K562 (cell line): ENCODE data around the gene PDE6B. TPM values are rescaled to one million over a fixed set of nuclear protein-coding genes. Genes with fewer than 3 reads are reported as not detected.

Experiments used
- ATAC-seq: fragments of 200-7000 bp; cut with Tn5 transposase; 3 replicates; pipeline ENCODE4 v1.9.1; 2020; ENCODE audit warnings: moderate library complexity
- BruUV-seq: library from RNA; stranded (reverse); fragments of 400-500 nt; replicated peaks from 2 replicates; lab custom pipeline; 2021; lab: Mats Ljungman, UMichigan
- CTCF ChIA-PET: fragments of 300-600 bp; formaldehyde crosslinking; extraction: SDS; loops from one replicate; lab custom pipeline; 2021; ENCODE audit warnings: low intra/inter-chr PET ratio; lab: Yijun Ruan, JAX
- POLR2A ChIA-PET: fragments of 300-600, 350-650 bp; sonication (Branson Sonifier 250); formaldehyde crosslinking; extraction: SDS; loops from one replicate; lab custom pipeline; 2021; ENCODE audit warnings: antibody characterized with exemption, inconsistent platforms; lab: Yijun Ruan, JAX
- DNase-seq, 4 experiments: peaks; one replicate each; pipeline versions ENCODE4 v3.0.0 to v3.0.0-alpha.2; 2011 to 2018; ENCODE audit warnings: low spot score in 3 of 4, mixed read lengths in 3 of 4; ENCODE audit errors: extremely low read depth in 1 of 4
- FAIRE-seq: peaks from 2 replicates; lab custom pipeline; 2011; peaks lifted over from hg19 to GRCh38; lab: Jason Lieb, UNC
- H2AFZ ChIP-seq: 2 replicates; pipeline ENCODE4 v1.6.0; 2011; ENCODE audit warnings: low read depth, low read length, control low read depth, inconsistent platforms
- H3K27ac ChIP-seq: fragments of 200-600 bp; 3 replicates; pipeline ENCODE4 v1.8.0; 2011; ENCODE audit warnings: low read depth, mild to moderate bottlenecking, control low read depth, inconsistent platforms, low read length, moderate library complexity, mixed read lengths; ENCODE audit errors: extremely low read depth
- H3K27me3 ChIP-seq, 2 experiments: fragments of 300-600 bp in 1 of 2; 2 replicates in 1 of 2; 3 replicates in 1 of 2; pipeline versions ENCODE4 v1.6.0 to v1.8.0; 2011; ENCODE audit warnings: inconsistent platforms in 2 of 2, low read length in 2 of 2, mild to moderate bottlenecking in 1 of 2, mixed read lengths in 1 of 2, moderate library complexity in 1 of 2; ENCODE audit not compliant: control insufficient read depth in 2 of 2, insufficient read depth in 2 of 2
- H3K36me3 ChIP-seq: fragments of 300-600 bp; 3 replicates; pipeline ENCODE4 v1.8.0; 2011; ENCODE audit warnings: mild to moderate bottlenecking, low read length, inconsistent platforms; ENCODE audit not compliant: control insufficient read depth, insufficient read depth
- H3K4me1 ChIP-seq, 2 experiments: fragments of 200-600 bp in 1 of 2; replicated peaks in 1 of 2; 2 replicates in 1 of 2; 3 replicates in 1 of 2; pipeline versions ENCODE4 v1.5.1 to v1.8.0; 2011; ENCODE audit warnings: inconsistent platforms in 2 of 2, low read length in 2 of 2, mild to moderate bottlenecking in 1 of 2, mixed read lengths in 1 of 2, moderate library complexity in 1 of 2; ENCODE audit not compliant: control insufficient read depth in 2 of 2, insufficient read depth in 2 of 2
- H3K4me2 ChIP-seq: 2 replicates; pipeline ENCODE4 v1.6.1; 2011; ENCODE audit warnings: low read length, control low read depth, inconsistent platforms, mixed read lengths; ENCODE audit not compliant: insufficient read depth
- H3K4me3 ChIP-seq: fragments of 200-600 bp; sonication (generic), shearing (Covaris generic); 2 replicates; pipeline ENCODE4 v1.5.1; 2016; ENCODE audit warnings: control low read depth, inconsistent platforms
- H3K79me2 ChIP-seq: fragments of 200-600 bp; 3 replicates; pipeline ENCODE4 v1.8.0; 2011; ENCODE audit warnings: low read length, inconsistent platforms; ENCODE audit not compliant: control insufficient read depth, insufficient read depth
- H3K9ac ChIP-seq, 2 experiments: 2 replicates each; pipeline versions ENCODE4 v1.6.0 to v1.6.1; 2011; ENCODE audit warnings: low read depth in 2 of 2, low read length in 2 of 2, control low read depth in 1 of 2, inconsistent platforms in 1 of 2, mild to moderate bottlenecking in 1 of 2, mixed read lengths in 1 of 2; ENCODE audit not compliant: insufficient read depth in 1 of 2
- H3K9me1 ChIP-seq: one replicate; pipeline ENCODE4 v1.6.0; 2011; ENCODE audit warnings: inconsistent platforms, mild to moderate bottlenecking, low read length, moderate library complexity; ENCODE audit not compliant: control insufficient read depth, insufficient read depth
- H3K9me3 ChIP-seq: replicated peaks from 2 replicates; pipeline ENCODE4 v1.5.1; 2011; ENCODE audit warnings: low read depth, low read length, inconsistent platforms; ENCODE audit not compliant: control insufficient read depth, insufficient read depth
- H4K20me1 ChIP-seq: replicated peaks from 2 replicates; pipeline ENCODE4 v1.6.1; 2011; ENCODE audit warnings: low read length, inconsistent platforms, mixed read lengths; ENCODE audit not compliant: control insufficient read depth, insufficient read depth
- ETS1 ChIP-seq: conservative IDR thresholded peaks from 2 replicates; pipeline ENCODE4 v1.6.1; 2011; ENCODE audit warnings: low read depth, mild to moderate bottlenecking, low read length; ENCODE audit not compliant: control insufficient read depth
- HNRNPH1 ChIP-seq: fragments of 200-400 bp; formaldehyde crosslinking; optimal IDR thresholded peaks from 2 replicates; pipeline ENCODE3; 2017; ENCODE audit warnings: low read depth, mild to moderate bottlenecking, low read length, moderate library complexity
- KAT2B ChIP-seq: IDR thresholded peaks from one replicate; pipeline ENCODE4 v1.6.1; 2012; ENCODE audit warnings: low read depth, mild to moderate bottlenecking, control low read depth, inconsistent platforms, low read length, moderate library complexity
- MCM5 ChIP-seq: fragments of 450-650 bp; IDR thresholded peaks from 2 replicates; pipeline ENCODE4 v1.6.1; 2016; ENCODE audit warnings: low read depth
- PRMT5 ChIP-seq: sonication (generic); formaldehyde crosslinking; IDR thresholded peaks from 2 replicates; pipeline ENCODE4 v1.5.0; 2020; ENCODE audit warnings: missing genetic modification reagents
- RFX7 ChIP-seq: fragments of 250-450 bp; sonication (Bioruptor Pico); IDR thresholded peaks from 2 replicates; pipeline ENCODE4 v1.5.1; 2021; ENCODE audit warnings: mild to moderate bottlenecking
- SMC3 ChIP-seq: conservative IDR thresholded peaks from 2 replicates; pipeline ENCODE4 v1.6.1; 2011; ENCODE audit warnings: low read depth, low read length, improper control_type of control experiment; ENCODE audit not compliant: insufficient read depth
- SRSF7 ChIP-seq: fragments of 200-400 bp; formaldehyde crosslinking; optimal IDR thresholded peaks from 2 replicates; pipeline ENCODE3; 2017; ENCODE audit warnings: mild to moderate bottlenecking, low read depth, low read length
- TFAM ChIP-seq: fragments of 250-450 bp; sonication (Bioruptor Pico); conservative IDR thresholded peaks from 2 replicates; pipeline ENCODE4 v1.5.0; 2021; ENCODE audit warnings: mild to moderate bottlenecking, moderate library complexity
- THRB ChIP-seq: fragments of 450-650 bp; formaldehyde crosslinking; conservative IDR thresholded peaks from 2 replicates; pipeline ENCODE4 v1.4.0; 2022; ENCODE audit warnings: mild to moderate bottlenecking, missing genetic modification characterization
- ZBTB8A ChIP-seq: fragments of 450-650 bp; IDR thresholded peaks from 2 replicates; pipeline ENCODE4 v1.6.1; 2018; ENCODE audit warnings: mild to moderate bottlenecking, moderate library complexity; ENCODE audit not compliant: partially characterized antibody
- WGBS: fragments of 100-300 bp; shearing (Covaris generic); methylation state at CpG from one replicate; pipeline ENCODE4 v1.1.6; 2016; ENCODE audit warnings: low coverage, mixed read lengths; ENCODE audit not compliant: insufficient coverage; ENCODE audit errors: missing lambda C conversion rate; 5-methylcytosine and 5-hydroxymethylcytosine counted together
- in situ Hi-C: fragments of 300-500 bp; cut with MboI; formaldehyde crosslinking; loops from 4 replicates; pipeline ENCODE4 v1.15.0; 2018; ENCODE audit warnings: inconsistent platforms, mixed read lengths
- intact Hi-C: fragments of 100-400 bp; cut with micrococcal nuclease; formaldehyde crosslinking; loops from 2 replicates; pipeline ENCODE4 v1.14.2; 2022
- polyA plus RNA-seq, 8 experiments: library from polyadenylated mRNA; depleted of rRNA in 4 of 8; stranded (reverse) in 5 of 8; unstranded in 3 of 8; fragments of >200 nt; fragmentation: Nextera tagmentation in 2 of 8; fragmentation: Illumina TruSeq in 1 of 8; extraction: Ambion mirVana in 2 of 8; extraction: Trizol in 1 of 8; gene quantifications; 2 replicates each; pipeline versions ENCODE4 v1.2.1 to v1.2.3, GENCODE V29; 2011 to 2014; ENCODE audit warnings: inconsistent platforms in 1 of 8, missing spikeins in 1 of 8
- total RNA-seq, 7 experiments: library from RNA; depleted of rRNA in 6 of 7; stranded (reverse); fragments of >200 nt in 6 of 7; fragmentation: Illumina TruSeq in 2 of 7; extraction: Trizol in 2 of 7; gene quantifications; 2 replicates each; pipeline versions ENCODE4 v1.2.1 to v1.2.3, GENCODE V29; 2011 to 2021; ENCODE audit warnings: low replicate concordance in 1 of 7
- TF ChIP-seq, protein P1 (sequence below): fragments of 450-650 bp; IDR thresholded peaks from 2 replicates; pipeline ENCODE4 v1.6.1; 2017; ENCODE audit warnings: antibody characterized with exemption, mild to moderate bottlenecking

PDE6B gene
- total and polyA plus RNA-seq, 9 of the 15 experiments (the other 6 are each of a cell fraction or from before 2014, with no cell fraction given) = 0.04 TPM; not detected in 8

DNA sequence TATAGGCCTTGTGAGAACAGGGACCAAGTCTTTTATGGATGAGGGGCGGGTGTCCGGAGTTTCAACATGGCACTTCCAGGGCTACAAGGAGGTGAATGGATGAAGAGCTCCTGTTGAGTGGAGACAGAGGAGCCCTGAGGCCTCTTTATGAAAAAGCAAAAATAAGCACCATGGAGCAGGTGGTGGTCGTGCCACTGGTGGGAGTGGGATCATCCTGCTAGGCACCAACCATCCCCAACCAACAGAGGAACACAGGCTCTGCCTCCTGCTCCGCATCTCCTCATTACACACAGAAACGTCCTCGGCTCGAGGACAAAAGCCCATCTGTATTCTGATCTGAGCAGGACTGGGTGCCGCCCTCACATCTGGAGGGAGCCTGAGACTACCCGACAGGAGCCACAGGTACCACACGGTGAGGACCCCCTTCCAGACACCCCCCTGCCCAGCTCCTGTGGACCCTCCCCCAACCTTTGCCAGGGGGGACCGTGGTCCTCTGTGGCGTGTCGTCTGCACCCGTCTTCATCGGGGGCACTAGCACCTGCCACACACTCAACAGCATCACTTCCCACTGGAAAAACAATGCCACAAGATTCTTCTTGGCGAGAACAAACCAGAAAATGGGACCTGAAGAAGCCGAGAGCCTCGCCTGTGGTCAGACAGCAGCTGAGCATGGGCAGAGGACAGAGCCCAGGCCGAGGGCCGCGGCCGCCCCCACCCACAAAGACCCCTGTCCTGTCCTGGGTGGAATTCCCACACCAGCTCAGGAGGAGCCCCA lies 3.9 kb upstream of the PDE6B start (continued):
- TF ChIP-seq HNRNPH1 (no peak), MCM5 (no peak), TFAM (CRISPR knock-in tag) (no peak), SRSF7 (no peak)

DNA sequence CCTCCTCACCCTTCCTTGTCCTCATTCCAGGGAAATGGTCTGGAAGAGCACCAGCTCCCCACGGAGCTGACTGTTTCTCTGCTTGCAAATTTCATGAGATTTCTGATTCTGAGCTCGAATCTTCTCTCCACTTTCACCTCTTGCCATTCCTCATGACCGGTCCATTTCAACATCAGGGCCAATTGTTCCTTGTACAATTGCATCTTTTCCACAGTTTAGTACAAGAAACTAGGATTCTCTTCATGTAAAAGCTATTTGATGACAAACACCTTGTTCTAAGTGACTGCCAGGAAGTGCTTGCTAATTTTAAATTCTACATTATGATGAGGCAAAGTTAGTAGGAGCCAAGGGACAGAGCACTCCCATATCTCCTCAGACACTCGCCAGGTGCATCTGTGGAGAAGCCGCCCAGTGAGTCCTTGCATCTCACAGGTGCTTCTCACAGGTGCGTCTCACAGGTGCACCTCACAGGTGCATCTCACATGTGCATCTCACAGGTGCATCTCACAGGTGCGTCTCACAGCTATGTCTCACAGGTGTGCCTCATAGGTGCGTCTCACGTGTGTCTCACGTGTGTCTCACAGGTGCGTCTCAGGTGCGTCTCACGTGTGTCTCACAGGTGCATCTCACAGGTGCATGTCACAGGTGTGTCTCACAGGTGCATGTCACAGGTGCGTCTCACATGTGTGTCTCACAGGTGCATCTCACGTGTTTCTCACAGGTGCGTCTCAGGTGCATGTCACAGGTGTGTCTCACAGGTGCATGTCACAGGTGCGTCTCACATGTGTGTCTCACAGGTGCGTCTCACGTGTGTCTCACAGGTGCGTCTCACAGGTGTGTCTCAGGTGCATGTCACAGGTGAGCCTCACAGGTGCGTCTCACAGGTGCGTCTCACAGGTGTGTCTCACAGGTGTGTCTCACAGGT lies 3.0 kb upstream of the PDE6B start:
- H3K27ac ChIP-seq = no peak overlapping the region
- peaks cover 16 to 66% of the 10 kb centered on the region in 2 experiments for H3K27me3 ChIP-seq
- POLR2A ChIA-PET = no interaction called here
- H3K79me2 ChIP-seq = no peaks in the 10 kb centered on the region
- intact Hi-C loops (no loop called here), in situ Hi-C loops (no loop called here)
- peaks cover 0 to 20% of the 10 kb centered on the region in 2 experiments; a peak in 2 of 5 replicates for H3K4me1 ChIP-seq
- DNase-seq (no peak), ATAC-seq (no peak), FAIRE-seq (peak; percentile 23)
- H2AFZ ChIP-seq = no peak overlapping the region
- CTCF ChIA-PET = no interaction called here
- WGBS = 18% methylated on average over 22 of the region's 22 CpGs
- no peaks in the 10 kb centered on the region for H3K9me1 ChIP-seq
- no peak overlapping the region for H3K4me2 ChIP-seq
- no peak overlapping the region for H3K4me3 ChIP-seq
- no peaks in the 10 kb centered on the region for H4K20me1 ChIP-seq
- no TSS peak for BruUV-seq
- no peaks in the 10 kb centered on the region for H3K9me3 ChIP-seq
- H3K9ac ChIP-seq = no peak overlapping the region
- H3K36me3 ChIP-seq = no peaks in the 10 kb centered on the region
- TF ChIP-seq ETS1 (no peak), THRB (CRISPR knock-in tag) (no peak), PRMT5 (CRISPR knock-in tag) (no peak), KAT2B (no peak), ZBTB8A (no peak), SMC3 (no peak), RFX7 (CRISPR knock-in tag) (no peak)
- TF ChIP-seq, protein P1, sequence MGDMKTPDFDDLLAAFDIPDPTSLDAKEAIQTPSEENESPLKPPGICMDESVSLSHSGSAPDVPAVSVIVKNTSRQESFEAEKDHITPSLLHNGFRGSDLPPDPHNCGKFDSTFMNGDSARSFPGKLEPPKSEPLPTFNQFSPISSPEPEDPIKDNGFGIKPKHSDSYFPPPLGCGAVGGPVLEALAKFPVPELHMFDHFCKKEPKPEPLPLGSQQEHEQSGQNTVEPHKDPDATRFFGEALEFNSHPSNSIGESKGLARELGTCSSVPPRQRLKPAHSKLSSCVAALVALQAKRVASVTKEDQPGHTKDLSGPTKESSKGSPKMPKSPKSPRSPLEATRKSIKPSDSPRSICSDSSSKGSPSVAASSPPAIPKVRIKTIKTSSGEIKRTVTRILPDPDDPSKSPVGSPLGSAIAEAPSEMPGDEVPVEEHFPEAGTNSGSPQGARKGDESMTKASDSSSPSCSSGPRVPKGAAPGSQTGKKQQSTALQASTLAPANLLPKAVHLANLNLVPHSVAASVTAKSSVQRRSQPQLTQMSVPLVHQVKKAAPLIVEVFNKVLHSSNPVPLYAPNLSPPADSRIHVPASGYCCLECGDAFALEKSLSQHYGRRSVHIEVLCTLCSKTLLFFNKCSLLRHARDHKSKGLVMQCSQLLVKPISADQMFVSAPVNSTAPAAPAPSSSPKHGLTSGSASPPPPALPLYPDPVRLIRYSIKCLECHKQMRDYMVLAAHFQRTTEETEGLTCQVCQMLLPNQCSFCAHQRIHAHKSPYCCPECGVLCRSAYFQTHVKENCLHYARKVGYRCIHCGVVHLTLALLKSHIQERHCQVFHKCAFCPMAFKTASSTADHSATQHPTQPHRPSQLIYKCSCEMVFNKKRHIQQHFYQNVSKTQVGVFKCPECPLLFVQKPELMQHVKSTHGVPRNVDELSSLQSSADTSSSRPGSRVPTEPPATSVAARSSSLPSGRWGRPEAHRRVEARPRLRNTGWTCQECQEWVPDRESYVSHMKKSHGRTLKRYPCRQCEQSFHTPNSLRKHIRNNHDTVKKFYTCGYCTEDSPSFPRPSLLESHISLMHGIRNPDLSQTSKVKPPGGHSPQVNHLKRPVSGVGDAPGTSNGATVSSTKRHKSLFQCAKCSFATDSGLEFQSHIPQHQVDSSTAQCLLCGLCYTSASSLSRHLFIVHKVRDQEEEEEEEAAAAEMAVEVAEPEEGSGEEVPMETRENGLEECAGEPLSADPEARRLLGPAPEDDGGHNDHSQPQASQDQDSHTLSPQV = no peak
